ENCODE measurements around the gene TSC22D1.

GRCh38 chr13:44609137-44609536, 33.0 kb upstream of the TSC22D1 start:
- TF ChIP-seq CTCF (conservative IDR thresholded peaks at IDR 0.05; ENCODE audit: low read length) (no peak), EZH2phosphoT487 (IDR thresholded peaks at IDR 0.05; ENCODE audit: borderline replicate concordance) (no peak)
